PC-3 (cell line): ENCODE results near the gene FLNC. TPM values are rescaled to one million over a fixed set of nuclear protein-coding genes. Genes with fewer than 3 reads are reported as not detected.
A peak's percentile ranks its signal among the peaks of the same experiment; 100 is the strongest.

Experiments
- ATAC-seq: fragments of 200-7000 bp; cut with Tn5 transposase; 2 replicates; pipeline ENCODE4 v1.9.1; 2020; ENCODE audit warnings: mild to moderate bottlenecking, moderate library complexity
- BruUV-seq: library from RNA; stranded (reverse); fragments of 400-500 nt; replicated peaks from 2 replicates; lab custom pipeline; 2021; lab: Mats Ljungman, UMichigan
- CTCF ChIA-PET: fragments of 300-600 bp; sonication (Branson Sonifier 250); formaldehyde crosslinking; loops from one replicate; lab custom pipeline; 2022; ENCODE audit warnings: antibody characterized with exemption; lab: Charles Lee
- POLR2A ChIA-PET: fragments of 300-600 bp; sonication (Branson Sonifier 250); formaldehyde crosslinking; loops from one replicate; lab custom pipeline; 2022; ENCODE audit warnings: antibody characterized with exemption; ENCODE audit not compliant: unreplicated experiment; lab: Charles Lee
- DNase-seq: peaks from one replicate; pipeline ENCODE4 v3.0.0-alpha.2; 2015
- H2AFZ ChIP-seq: fragments of 300-600 bp; sonication (generic); 2 replicates; pipeline ENCODE4 v1.6.0; 2016; ENCODE audit warnings: antibody characterized with exemption, low read length
- H3F3A ChIP-seq: fragments of 300-600 bp; sonication (generic); one replicate; pipeline ENCODE4 v1.6.0; 2017; ENCODE audit warnings: antibody characterized with exemption, low read length, control low read depth, mild to moderate bottlenecking; ENCODE audit not compliant: unreplicated experiment
- H3K27ac ChIP-seq: fragments of 300-600 bp; sonication (generic); 2 replicates; pipeline ENCODE4 v1.5.1; 2016; ENCODE audit warnings: mild to moderate bottlenecking, low read length
- H3K27me3 ChIP-seq: fragments of 300-600 bp; sonication (generic); 2 replicates; pipeline ENCODE4 v1.6.1; 2016; ENCODE audit warnings: low read length, mixed read lengths
- H3K36me3 ChIP-seq: fragments of 300-600 bp; sonication (generic); 2 replicates; pipeline ENCODE4 v1.6.1; 2016; ENCODE audit warnings: low read depth, mixed run types, low read length, mixed read lengths
- H3K4me1 ChIP-seq: fragments of 300-600 bp; sonication (generic); 2 replicates; pipeline ENCODE4 v1.5.1; 2016; ENCODE audit warnings: low read length; ENCODE audit not compliant: insufficient read depth
- H3K4me2 ChIP-seq: fragments of 300-600 bp; sonication (generic); 2 replicates; pipeline ENCODE4 v1.6.0; 2016; ENCODE audit warnings: low read length
- H3K4me3 ChIP-seq: fragments of 300-600 bp; sonication (generic); 2 replicates; pipeline ENCODE4 v1.5.1; 2016; ENCODE audit warnings: mild to moderate bottlenecking, low read length, mixed read lengths
- H3K79me2 ChIP-seq: fragments of 300-600 bp; sonication (generic); 2 replicates; pipeline ENCODE4 v1.6.1; 2017; ENCODE audit warnings: low read length, mixed read lengths
- H3K9ac ChIP-seq: fragments of 300-600 bp; sonication (generic); 2 replicates; pipeline ENCODE4 v1.6.0; 2016; ENCODE audit warnings: mild to moderate bottlenecking, low read length
- H3K9me2 ChIP-seq: fragments of 300-600 bp; sonication (generic); replicated peaks from 2 replicates; pipeline ENCODE4 v1.6.1; 2016; ENCODE audit warnings: mixed run types, low read length, mixed read lengths
- H3K9me3 ChIP-seq: fragments of 300-600 bp; sonication (generic); 2 replicates; pipeline ENCODE4 v1.6.1; 2016; ENCODE audit warnings: low read length, mixed read lengths
- H4K20me1 ChIP-seq: fragments of 300-600 bp; sonication (generic); 2 replicates; pipeline ENCODE4 v1.6.1; 2016; ENCODE audit warnings: low read length, mixed read lengths
- EZH2 ChIP-seq: fragments of 300-600 bp; sonication (generic); IDR thresholded peaks from one replicate; pipeline ENCODE4 v1.6.1; 2017; ENCODE audit warnings: antibody characterized with exemption, mild to moderate bottlenecking, low read length; ENCODE audit not compliant: unreplicated experiment
- EZH2phosphoT487 ChIP-seq: fragments of 300-600 bp; sonication (generic); IDR thresholded peaks from 2 replicates; pipeline ENCODE4 v1.6.1; 2018; ENCODE audit warnings: mild to moderate bottlenecking, antibody characterized with exemption, low read length, borderline replicate concordance
- intact Hi-C: fragments of 100-400 bp; cut with micrococcal nuclease; formaldehyde crosslinking; loops from 2 replicates; pipeline ENCODE4 v1.9.0; 2023
- total RNA-seq: library from RNA; depleted of rRNA; stranded (reverse); fragments of >200 nt; gene quantifications from 2 replicates; pipeline ENCODE4 v1.2.3, GENCODE V29; 2014
- TF ChIP-seq, protein P1 (sequence below): fragments of 300-600 bp; sonication (generic); conservative IDR thresholded peaks from 2 replicates; pipeline ENCODE4 v1.5.1; 2017; ENCODE audit warnings: antibody characterized with exemption, low read depth, mild to moderate bottlenecking, low read length

FLNC gene
- total RNA-seq, 1 experiment from 2014 or later: 88.7 TPM

DNA sequence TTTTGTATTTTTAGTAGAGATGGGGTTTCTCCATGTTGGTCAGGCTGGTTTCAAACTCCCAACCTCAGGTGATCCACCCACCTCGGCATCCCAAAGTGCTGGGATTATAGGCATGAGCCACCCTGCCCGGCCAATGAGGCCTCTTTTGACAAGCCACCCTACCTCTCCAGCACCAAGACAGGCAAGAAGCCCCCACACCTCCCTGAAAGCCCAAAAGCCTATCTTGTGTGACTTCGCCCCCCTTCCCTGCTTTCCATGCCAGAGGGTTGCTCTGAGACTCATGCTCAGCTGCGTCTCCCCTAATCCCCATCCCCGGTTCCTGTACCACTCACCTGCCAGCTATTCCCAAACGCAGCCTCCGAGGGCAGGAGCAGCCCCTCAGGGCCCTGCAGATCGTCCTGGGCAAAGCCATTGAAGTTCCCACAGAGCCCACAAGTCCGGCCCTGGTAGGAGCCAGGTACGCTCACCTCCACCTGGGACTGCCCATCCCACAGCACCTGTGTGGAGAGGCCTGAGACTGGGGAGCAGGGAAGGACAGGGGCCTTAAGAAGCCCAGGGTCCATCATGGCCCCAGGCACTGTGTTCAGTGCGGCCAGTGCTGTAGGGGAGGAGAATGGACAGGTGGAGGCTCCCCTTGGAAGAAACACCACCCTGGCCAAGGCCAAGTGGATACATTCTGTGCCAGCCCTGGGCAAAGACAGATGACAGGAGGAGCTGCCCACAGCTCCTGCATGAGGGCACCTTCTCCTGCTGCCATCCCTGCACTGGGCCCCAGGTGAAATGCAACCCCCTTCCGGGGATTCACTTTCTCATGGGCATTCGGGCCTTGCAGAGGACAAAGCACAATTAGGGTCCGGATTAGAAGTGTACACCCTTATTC lies 48.3 kb downstream of the FLNC start:
- H3K27ac ChIP-seq: no peak overlapping the region
- BruUV-seq: no TSS peak
- DNase-seq (no peak), ATAC-seq (no peak)
- POLR2A ChIA-PET: no interaction called here
- TF ChIP-seq, protein P1, sequence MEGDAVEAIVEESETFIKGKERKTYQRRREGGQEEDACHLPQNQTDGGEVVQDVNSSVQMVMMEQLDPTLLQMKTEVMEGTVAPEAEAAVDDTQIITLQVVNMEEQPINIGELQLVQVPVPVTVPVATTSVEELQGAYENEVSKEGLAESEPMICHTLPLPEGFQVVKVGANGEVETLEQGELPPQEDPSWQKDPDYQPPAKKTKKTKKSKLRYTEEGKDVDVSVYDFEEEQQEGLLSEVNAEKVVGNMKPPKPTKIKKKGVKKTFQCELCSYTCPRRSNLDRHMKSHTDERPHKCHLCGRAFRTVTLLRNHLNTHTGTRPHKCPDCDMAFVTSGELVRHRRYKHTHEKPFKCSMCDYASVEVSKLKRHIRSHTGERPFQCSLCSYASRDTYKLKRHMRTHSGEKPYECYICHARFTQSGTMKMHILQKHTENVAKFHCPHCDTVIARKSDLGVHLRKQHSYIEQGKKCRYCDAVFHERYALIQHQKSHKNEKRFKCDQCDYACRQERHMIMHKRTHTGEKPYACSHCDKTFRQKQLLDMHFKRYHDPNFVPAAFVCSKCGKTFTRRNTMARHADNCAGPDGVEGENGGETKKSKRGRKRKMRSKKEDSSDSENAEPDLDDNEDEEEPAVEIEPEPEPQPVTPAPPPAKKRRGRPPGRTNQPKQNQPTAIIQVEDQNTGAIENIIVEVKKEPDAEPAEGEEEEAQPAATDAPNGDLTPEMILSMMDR: no peak
- TF ChIP-seq EZH2: no peak
- no peak for TF ChIP-seq EZH2phosphoT487
- H4K20me1 ChIP-seq: no peaks in the 10 kb centered on the region
- peak overlapping the region; percentile 83 for H3K4me2 ChIP-seq
- H3K27me3 ChIP-seq: no peaks in the 10 kb centered on the region
- H3K9ac ChIP-seq: no peak overlapping the region
- no peaks in the 10 kb centered on the region for H3F3A ChIP-seq
- peaks cover 15% of the 10 kb centered on the region for H3K4me1 ChIP-seq
- no peaks in the 10 kb centered on the region for H3K36me3 ChIP-seq
- intact Hi-C loops: no loop called here
- no peaks in the 10 kb centered on the region for H3K79me2 ChIP-seq
- no peak overlapping the region for H3K4me3 ChIP-seq
- no peak overlapping the region for H2AFZ ChIP-seq
- CTCF ChIA-PET: interaction anchor here (0.6 to 1.8 kb wide), 2 partner anchors 16 to 19 kb away, joined by 3 to 9 read pairs; partner anchors contain the start of gene ATP6V1F
- H3K9me2 ChIP-seq: no peaks in the 10 kb centered on the region
- no peaks in the 10 kb centered on the region for H3K9me3 ChIP-seq

DNA sequence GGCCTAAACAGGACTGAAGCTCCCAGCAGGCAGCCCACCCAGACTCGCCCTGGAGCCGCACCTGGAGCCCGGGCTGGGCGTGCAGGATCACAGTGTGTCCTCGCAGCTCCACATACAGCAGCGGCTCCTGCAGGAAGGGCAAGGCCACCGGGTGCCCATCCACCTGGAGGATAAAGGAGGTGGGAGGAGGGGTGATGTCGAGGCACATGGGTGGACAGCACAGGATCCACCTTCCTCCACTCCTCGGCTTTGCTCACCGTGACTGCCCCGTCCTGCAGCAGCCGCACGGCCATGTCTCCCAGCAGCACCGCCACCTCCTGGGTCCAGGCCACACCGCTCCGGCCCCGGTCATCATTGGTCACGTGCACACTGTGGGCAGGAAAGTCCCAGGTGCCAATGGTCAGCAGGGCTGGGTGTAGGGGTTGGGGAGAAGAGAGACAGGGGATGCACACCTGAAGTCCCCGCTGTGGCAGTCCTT lies 49.3 kb downstream of the FLNC start:
- Histone ChIP-seq H3K4me1 (peaks cover 13% of the 10 kb centered on the region), H3K4me3 (peak overlapping the region; percentile 69), H3K27me3 (no peaks in the 10 kb centered on the region), H3K4me2 (peak overlapping the region; percentile 83), H3K79me2 (no peaks in the 10 kb centered on the region), H3K9me2 (no peaks in the 10 kb centered on the region), H3K27ac (no peak overlapping the region), H3K9ac (peak overlapping the region; percentile 31), H4K20me1 (no peaks in the 10 kb centered on the region), H3K36me3 (no peaks in the 10 kb centered on the region), H3F3A (no peaks in the 10 kb centered on the region), H3K9me3 (no peaks in the 10 kb centered on the region), H2AFZ (peak overlapping the region; percentile 82)
- peak; percentile 46 for ATAC-seq
- TF ChIP-seq EZH2: no peak
- TF ChIP-seq EZH2phosphoT487: no peak
- TF ChIP-seq, protein P1: no peak
- no TSS peak for BruUV-seq
- intact Hi-C loops: no loop called here
- ChIA-PET CTCF (interaction anchor here (0.5 to 1.8 kb wide), 3 partner anchors 17 to 532 kb away, joined by 3 to 9 read pairs (median 4); partner anchors contain the start of gene ATP6V1F), POLR2A (no interaction called here)
- DNase-seq: peak; percentile 9
